AG10803 (cell line): ENCODE results near the gene KIF26A.

ENCODE experiments used
- DNase-seq: peaks from one replicate; pipeline ENCODE4 v3.0.0; 2010; ENCODE audit warnings: low read depth
- H3K4me3 ChIP-seq: 2 replicates; pipeline ENCODE4 v1.5.1; 2011; ENCODE audit warnings: mild to moderate bottlenecking, low read length, control low read depth
- CTCF ChIP-seq: conservative IDR thresholded peaks from 2 replicates; pipeline ENCODE4 v1.5.1; 2011; ENCODE audit warnings: mild to moderate bottlenecking, low read length, control low read depth, inconsistent platforms

The KIF26A gene

GRCh38 chr14:104228716-104229533 is 90.5 kb downstream of the KIF26A start:
- DNase-seq = no peak
- H3K4me3 ChIP-seq = no peak overlapping the region
- no peak for TF ChIP-seq CTCF

GRCh38 chr14:104229534-104230055 is 91.2 kb downstream of the KIF26A start:
- DNase-seq = no peak
- TF ChIP-seq CTCF = no peak
- H3K4me3 ChIP-seq = no peak overlapping the region

GRCh38 chr14:104230119-104230815 is 91.9 kb downstream of the KIF26A start:
- H3K4me3 ChIP-seq = no peak overlapping the region
- DNase-seq = no peak
- TF ChIP-seq CTCF = no peak
